Spleen (tissue), 11 donors: ENCODE data around the gene PARD3. TPM values are rescaled to one million over a fixed set of nuclear protein-coding genes. Genes with fewer than 3 reads are reported as not detected.
"Not testable (repeated sequence)": the region's sequence is repeated elsewhere in the genome, so short reads cannot be mapped to it uniquely, and the experiment has no call there.

Source experiments
- DNase-seq: peaks from one replicate; pipeline ENCODE4 v3.0.0-alpha.2; 2020
- H3K27ac ChIP-seq, 8 donors: fragments of 200-600 bp; sonication (generic) in 7 of 8; 1 replicate in 4 of 8; 2 replicates in 4 of 8; pipeline versions ENCODE4 v1.5.0 to v1.8.0; 2016 to 2021; ENCODE audit warnings: inconsistent platforms in 4 of 8, mild to moderate bottlenecking in 4 of 8, moderate library complexity in 1 of 8
- H3K27me3 ChIP-seq, 7 donors: fragments of 200-600 bp; sonication (generic) in 6 of 7; replicated peaks in 1 of 7; 1 replicate in 4 of 7; 2 replicates in 3 of 7; pipeline versions ENCODE4 v1.5.0 to v1.8.0; 2016 to 2021; ENCODE audit warnings: inconsistent platforms in 3 of 7, mild to moderate bottlenecking in 1 of 7
- H3K36me3 ChIP-seq, 6 donors: fragments of 200-600 bp; sonication (generic) in 5 of 6; 1 replicate in 4 of 6; 2 replicates in 2 of 6; pipeline versions ENCODE4 v1.5.0 to v1.8.0; 2016 to 2021; ENCODE audit warnings: inconsistent platforms in 2 of 6
- H3K4me1 ChIP-seq, 6 donors: fragments of 200-600 bp; sonication (generic) in 5 of 6; 1 replicate in 3 of 6; 2 replicates in 3 of 6; pipeline versions ENCODE4 v1.5.0 to v1.8.0; 2016 to 2021; ENCODE audit warnings: inconsistent platforms in 3 of 6
- H3K4me3 ChIP-seq, 8 donors: fragments of 200-600 bp; sonication (generic) in 7 of 8; 1 replicate in 4 of 8; 2 replicates in 4 of 8; pipeline versions ENCODE4 v1.5.0 to v1.8.0; 2016 to 2021; ENCODE audit warnings: inconsistent platforms in 4 of 8, mild to moderate bottlenecking in 4 of 8, moderate library complexity in 2 of 8
- H3K9me3 ChIP-seq, 8 donors: fragments of 200-600 bp; sonication (generic) in 7 of 8; 1 replicate in 4 of 8; 2 replicates in 4 of 8; pipeline versions ENCODE4 v1.5.0 to v1.8.0; 2016 to 2021; ENCODE audit warnings: inconsistent platforms in 4 of 8
- POLR2A ChIP-seq, 3 donors: fragments of 450-650 bp; IDR thresholded peaks; one replicate each; pipeline ENCODE4 v1.5.1; 2017; ENCODE audit warnings: antibody characterized with exemption in 3 of 3, mild to moderate bottlenecking in 1 of 3
- POLR2AphosphoS5 ChIP-seq, 3 donors: sonication (generic); formaldehyde crosslinking; IDR thresholded peaks; one replicate each; pipeline ENCODE4 v1.5.1; 2017; ENCODE audit warnings: antibody characterized with exemption in 3 of 3
- WGBS, 5 donors: extraction: QIAGEN DNeasy Blood & Tissue Kit in 3 of 5; methylation state at CpG; one replicate each; pipeline versions ENCODE4 v1.1.5 to v1.1.7; 2013 to 2018; 5-methylcytosine and 5-hydroxymethylcytosine counted together
- intact Hi-C: fragments of 100-400 bp; cut with DNase I; formaldehyde crosslinking; loops from one replicate; pipeline ENCODE4 v1.15.0; 2023; ENCODE audit warnings: low total_unique reads
- polyA plus RNA-seq, 3 donors: library from polyadenylated mRNA; stranded (reverse); fragments of 200-250 nt; gene quantifications; one replicate each; pipeline ENCODE4 v1.2.1, GENCODE V29; 2013
- total RNA-seq, 7 donors: library from RNA; depleted of rRNA in 3 of 7; stranded (reverse); fragments of >200 nt in 3 of 7; fragmentation: NEBNext Ultra II Directional in 4 of 7; extraction: Animal tissue kit (Norgen Biotek cat#: 25700) in 4 of 7; gene quantifications; one replicate each; pipeline versions ENCODE4 v1.1.0 to v1.2.1, GENCODE V29; 2016 to 2021
- TF ChIP-seq, protein P1 (sequence below), 11 experiments: fragments of 200-600 bp in 7 of 11; fragments of 450-650 bp in 4 of 11; sonication (generic) in 4 of 11; IDR thresholded peaks in 8 of 11; conservative IDR thresholded peaks in 3 of 11; 1 replicate in 7 of 11; 2 replicates in 4 of 11; pipeline versions ENCODE4 v1.4.0 to v1.8.0; 2016 to 2021; ENCODE audit warnings: antibody characterized with exemption in 11 of 11, inconsistent platforms in 4 of 11, mild to moderate bottlenecking in 1 of 11
- donor health status: healthy with polysubstance abuse.
- donor health status: DM: no; HTN: no; CAD: no; lungs with moderate emphysema.
- donor health status: DM: no; HTN: no; CAD: no.
- donor health status: Bipolar disorder and iron deficiency.
- donor health status: healthy.
- donor health status: DM: no; HTN: no; CAD: no.
- donor health status: DM: yes; HTN: yes; CAD: no.

PARD3 gene
- total and polyA plus RNA-seq, 10 donors: 2.8 to 18.9 (median 10.8) TPM

DNA sequence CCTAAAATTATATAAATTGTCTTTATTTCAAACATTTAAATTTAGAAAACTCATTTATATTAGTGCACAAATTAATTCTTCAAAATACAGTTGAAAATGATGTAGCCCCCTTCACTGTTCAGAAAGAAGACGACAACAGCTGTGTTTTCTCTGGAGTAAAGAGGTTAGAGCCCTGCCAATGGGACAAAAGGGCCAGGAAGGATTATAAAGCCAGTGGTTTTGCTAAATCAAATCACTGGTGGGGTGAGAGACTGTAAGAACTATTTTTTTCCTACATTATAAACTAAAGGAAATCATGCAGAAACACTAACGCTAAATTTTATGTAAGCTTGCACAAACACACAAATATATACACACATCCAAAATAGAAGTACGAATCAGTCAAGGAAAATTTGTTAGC is 386.6 kb downstream of the PARD3 start:
- DNase-seq: no peak
- Histone ChIP-seq H3K4me3 (no peak overlapping the region), H3K4me1 (peaks cover 0 to 5% (median 0%) of the 10 kb centered on the region in 6 donors), H3K27ac (no peak overlapping the region), H3K36me3 (no peaks in the 10 kb centered on the region), H3K9me3 (no peaks in the 10 kb centered on the region), H3K27me3 (no peaks in the 10 kb centered on the region)
- TF ChIP-seq, protein P1, sequence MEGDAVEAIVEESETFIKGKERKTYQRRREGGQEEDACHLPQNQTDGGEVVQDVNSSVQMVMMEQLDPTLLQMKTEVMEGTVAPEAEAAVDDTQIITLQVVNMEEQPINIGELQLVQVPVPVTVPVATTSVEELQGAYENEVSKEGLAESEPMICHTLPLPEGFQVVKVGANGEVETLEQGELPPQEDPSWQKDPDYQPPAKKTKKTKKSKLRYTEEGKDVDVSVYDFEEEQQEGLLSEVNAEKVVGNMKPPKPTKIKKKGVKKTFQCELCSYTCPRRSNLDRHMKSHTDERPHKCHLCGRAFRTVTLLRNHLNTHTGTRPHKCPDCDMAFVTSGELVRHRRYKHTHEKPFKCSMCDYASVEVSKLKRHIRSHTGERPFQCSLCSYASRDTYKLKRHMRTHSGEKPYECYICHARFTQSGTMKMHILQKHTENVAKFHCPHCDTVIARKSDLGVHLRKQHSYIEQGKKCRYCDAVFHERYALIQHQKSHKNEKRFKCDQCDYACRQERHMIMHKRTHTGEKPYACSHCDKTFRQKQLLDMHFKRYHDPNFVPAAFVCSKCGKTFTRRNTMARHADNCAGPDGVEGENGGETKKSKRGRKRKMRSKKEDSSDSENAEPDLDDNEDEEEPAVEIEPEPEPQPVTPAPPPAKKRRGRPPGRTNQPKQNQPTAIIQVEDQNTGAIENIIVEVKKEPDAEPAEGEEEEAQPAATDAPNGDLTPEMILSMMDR (IDR thresholded peaks at IDR 0.05 in 8 of 11, conservative IDR thresholded peaks at IDR 0.05 in 3 of 11): no peak
- TF ChIP-seq POLR2A (IDR thresholded peaks at IDR 0.05) (no peak), POLR2AphosphoS5 (IDR thresholded peaks at IDR 0.05) (no peak)
- intact Hi-C loops: no loop called here
- WGBS, 5 donors: 28 to 64% (median 32%) methylated on average over 3 of the region's 3 CpGs

GRCh38 chr10:34427911-34428216 is 387.2 kb downstream of the PARD3 start:
- Histone ChIP-seq H3K4me1 (peaks cover 0 to 5% (median 0%) of the 10 kb centered on the region in 6 donors), H3K36me3 (no peaks in the 10 kb centered on the region), H3K9me3 (no peaks in the 10 kb centered on the region), H3K27ac (no peak overlapping the region), H3K27me3 (no peaks in the 10 kb centered on the region), H3K4me3 (no peak overlapping the region)
- DNase-seq: no peak
- WGBS, 5 donors: 80 to 90% (median 83%) methylated on average over 3 of the region's 3 CpGs
- no peak for TF ChIP-seq POLR2AphosphoS5 (IDR thresholded peaks at IDR 0.05)
- TF ChIP-seq POLR2A (IDR thresholded peaks at IDR 0.05): no peak
- TF ChIP-seq, protein P1 (IDR thresholded peaks at IDR 0.05 in 8 of 11, conservative IDR thresholded peaks at IDR 0.05 in 3 of 11): no peak
- intact Hi-C loops: no loop called here

- H3K4me1 ChIP-seq, H3K27ac ChIP-seq, H3K4me3 ChIP-seq, DNase-seq, H3K36me3 ChIP-seq, H3K9me3 ChIP-seq, H3K27me3 ChIP-seq, intact Hi-C loops: not testable (repeated sequence)
- WGBS, 5 donors: 85 to 95% (median 88%) methylated on average over 20 of the region's 20 CpGs
Measured at GRCh38 chr10:34427158-34427910, 387.8 kb downstream of the PARD3 start.

- intact Hi-C loops: not testable (repeated sequence)
Measured at GRCh38 chr10:34426538-34427157, 388.4 kb downstream of the PARD3 start.

GRCh38 chr10:34426041-34426440 is 389.1 kb downstream of the PARD3 start:
- intact Hi-C loops: no loop called here

More at GRCh38 chr10:34426538-34427157, 388.4 kb downstream of the PARD3 start:
- 89 to 92% (median 92%) methylated on average over 7 of the region's 7 CpGs for WGBS, 5 donors
- not testable (repeated sequence) for H3K36me3 ChIP-seq, DNase-seq, H3K4me3 ChIP-seq, H3K27ac ChIP-seq, H3K9me3 ChIP-seq, H3K27me3 ChIP-seq, H3K4me1 ChIP-seq

More at GRCh38 chr10:34426041-34426440, 389.1 kb downstream of the PARD3 start:
- Histone ChIP-seq H3K27me3 (no peaks in the 10 kb centered on the region), H3K27ac (no peak overlapping the region), H3K36me3 (no peaks in the 10 kb centered on the region), H3K9me3 (no peaks in the 10 kb centered on the region), H3K4me1 (peaks cover 0 to 5% (median 0%) of the 10 kb centered on the region in 6 donors), H3K4me3 (no peak overlapping the region)
- DNase-seq: no peak
- WGBS, 5 donors: 56 to 75% (median 63%) methylated on average over 3 of the region's 3 CpGs
- no peak for TF ChIP-seq POLR2A (IDR thresholded peaks at IDR 0.05)
- TF ChIP-seq, protein P1 (IDR thresholded peaks at IDR 0.05 in 8 of 11, conservative IDR thresholded peaks at IDR 0.05 in 3 of 11): no peak
- TF ChIP-seq POLR2AphosphoS5 (IDR thresholded peaks at IDR 0.05): no peak
